HG02973 (cell line): ENCODE data around the gene RSF1.

Source experiments
- ATAC-seq: cut with Tn5 transposase; IDR thresholded peaks from one replicate; pipeline ENCODE4 v1.9.1; 2021; ENCODE audit warnings: moderate library complexity; ENCODE audit not compliant: unreplicated experiment

Gene RSF1

GRCh38 chr11:77814848-77815247 is 5.7 kb downstream of the RSF1 start:
- ATAC-seq, result no peak

GRCh38 chr11:77813256-77813655 is 7.3 kb downstream of the RSF1 start:
- ATAC-seq, result no peak

GRCh38 chr11:77806993-77807392 is 13.5 kb downstream of the RSF1 start:
- ATAC-seq, result no peak

- no peak for ATAC-seq
These were observed 14.1 kb downstream of the RSF1 start for GRCh38 chr11:77806415-77806814.

- ATAC-seq, result no peak
These were observed 19.0 kb downstream of the RSF1 start for GRCh38 chr11:77801477-77801876.

DNA sequence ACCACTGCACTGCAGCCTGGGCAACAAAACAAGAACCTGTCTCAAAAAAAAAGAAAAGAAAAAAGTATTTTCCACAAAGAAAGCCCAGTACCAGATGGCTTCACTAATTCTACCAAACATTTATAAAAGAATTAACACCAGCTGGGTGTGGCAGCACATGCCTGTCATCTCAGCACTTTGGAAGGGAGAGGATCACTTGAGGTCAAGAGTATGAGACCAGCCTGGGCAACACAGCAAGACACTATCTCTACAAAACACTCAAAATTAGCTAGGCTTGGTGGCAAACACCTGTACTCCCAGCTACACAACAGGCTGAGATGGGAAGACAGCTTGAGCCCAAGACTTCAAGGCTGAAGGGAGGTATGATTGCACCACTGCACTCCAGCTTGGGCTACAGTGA is 20.1 kb downstream of the RSF1 start:
- no peak for ATAC-seq

- no peak for ATAC-seq
These were observed 21.2 kb downstream of the RSF1 start for GRCh38 chr11:77799338-77799737.

GRCh38 chr11:77793972-77794371 is 26.6 kb downstream of the RSF1 start:
- ATAC-seq, result no peak

- ATAC-seq, result no peak
These were observed 29.2 kb downstream of the RSF1 start for GRCh38 chr11:77791301-77791700.

DNA sequence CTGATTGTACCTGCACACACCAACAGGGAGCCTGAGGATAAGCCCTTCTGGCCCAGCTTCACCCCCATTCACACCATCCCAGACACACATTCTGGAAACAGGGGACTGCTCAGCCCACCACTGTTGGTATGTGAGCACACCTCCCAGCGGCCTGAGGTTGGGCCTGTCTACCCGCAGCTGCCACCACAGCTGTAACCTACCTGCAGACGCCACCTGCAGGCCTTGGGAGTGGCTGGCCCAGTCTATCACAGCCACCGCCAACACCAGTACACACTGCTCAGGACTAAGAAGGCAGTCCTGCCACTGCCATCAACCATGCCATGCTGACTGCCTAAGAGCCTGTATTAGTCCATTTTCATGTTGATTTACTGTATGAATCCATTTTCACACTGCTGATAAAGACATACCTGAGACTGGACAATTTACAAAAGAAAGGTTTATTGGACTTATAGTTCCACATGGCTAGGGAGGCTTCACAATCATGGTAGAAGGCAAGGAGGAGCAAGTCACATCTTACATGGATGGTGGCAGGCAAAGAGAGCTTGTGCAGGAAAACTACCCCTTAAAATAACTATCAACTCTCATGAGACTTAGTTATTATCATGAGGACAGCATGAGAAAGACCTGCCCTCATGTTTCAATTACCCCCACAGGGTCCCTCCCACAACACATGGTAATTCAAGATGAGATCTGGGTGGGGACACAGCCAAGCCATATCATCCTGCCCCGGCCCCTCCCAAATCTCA is 30.6 kb downstream of the RSF1 start:
- ATAC-seq, result no peak

DNA sequence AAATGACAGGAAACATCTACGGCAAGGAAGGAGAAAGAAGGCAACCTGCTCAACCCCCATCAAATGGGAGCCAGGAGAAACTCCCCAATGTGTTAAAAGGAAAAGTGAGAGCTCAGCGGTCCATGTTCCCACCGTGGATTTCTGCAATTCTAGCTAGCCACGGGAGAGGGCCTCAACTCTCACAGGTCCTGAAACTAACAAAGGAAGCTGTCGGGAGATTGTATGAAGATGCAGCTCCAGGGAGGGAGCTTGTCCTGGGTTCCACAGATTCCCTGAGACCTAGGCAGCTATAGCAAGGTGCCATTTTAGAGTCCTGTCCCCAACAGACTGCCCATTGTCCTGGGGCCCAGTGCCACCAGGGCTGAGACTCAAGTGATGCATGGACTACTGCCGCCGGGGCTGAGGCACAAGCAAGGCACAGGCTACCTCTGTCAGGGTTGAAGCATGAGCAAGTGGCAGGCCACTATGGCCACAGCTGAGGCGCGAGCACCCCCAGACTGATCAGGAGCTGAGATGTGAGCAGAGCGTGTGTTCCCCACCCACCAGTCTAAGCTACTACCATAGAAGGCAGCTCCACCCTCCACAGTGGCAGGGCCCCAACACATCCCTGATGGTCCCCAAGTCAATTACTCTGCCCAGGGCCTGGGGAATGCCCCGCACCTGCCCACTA is 31.3 kb downstream of the RSF1 start:
- ATAC-seq, result no peak

DNA sequence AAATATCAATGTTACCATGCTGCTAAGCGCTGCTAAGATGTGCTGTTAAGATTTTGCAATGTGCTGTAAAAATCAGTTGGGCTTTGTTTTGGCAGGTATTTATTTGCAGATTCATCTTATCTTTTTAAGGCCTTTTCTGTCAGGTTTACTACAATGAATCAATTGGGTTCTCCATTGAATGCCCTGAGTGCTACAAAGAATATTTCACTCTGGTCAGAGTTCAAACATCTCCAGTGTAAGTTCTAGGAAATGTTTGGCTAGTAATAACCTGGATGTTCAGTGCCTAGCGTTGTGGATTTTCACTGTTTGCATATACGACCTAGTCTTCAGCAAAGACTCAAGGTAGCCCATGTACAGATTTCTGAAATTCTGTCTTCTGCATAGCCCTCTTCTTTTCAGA is 36.0 kb downstream of the RSF1 start:
- no peak for ATAC-seq

DNA sequence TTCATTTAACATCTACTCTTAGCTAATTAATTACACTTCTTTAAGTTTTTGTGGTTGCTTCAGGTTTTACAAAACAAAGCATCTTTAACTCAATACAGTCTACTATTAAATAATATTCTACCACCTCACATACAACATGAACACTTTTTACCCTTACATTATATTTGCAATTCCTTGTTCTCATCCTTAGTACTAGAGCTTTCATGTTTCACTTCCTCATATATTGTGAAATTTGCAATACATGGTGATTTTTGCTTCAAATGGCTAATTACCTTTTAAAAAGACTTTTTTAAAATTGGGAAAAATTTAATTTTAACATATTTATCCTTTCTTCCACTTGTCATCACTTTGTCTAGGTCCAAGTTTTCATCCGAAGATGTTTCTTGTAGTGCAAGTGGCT is 37.5 kb downstream of the RSF1 start:
- ATAC-seq, result no peak

DNA sequence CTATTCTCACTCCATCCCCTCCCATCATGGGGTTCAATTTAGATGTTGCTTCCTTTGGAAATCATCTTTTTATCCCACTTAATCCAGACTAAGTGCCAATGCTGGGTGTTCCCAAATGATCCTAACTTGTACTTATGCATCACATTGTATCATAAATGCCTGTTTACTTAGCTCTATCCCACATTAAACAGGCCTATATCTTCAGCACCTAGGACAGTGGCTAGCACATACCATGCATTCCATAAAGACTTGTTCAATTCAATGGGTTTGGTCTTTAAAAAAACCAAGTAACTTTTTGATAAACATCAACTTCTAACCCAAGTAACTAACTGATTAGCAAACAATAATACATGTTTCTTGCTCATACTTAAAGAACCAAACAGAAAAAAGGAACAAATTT is 40.6 kb downstream of the RSF1 start:
- ATAC-seq, result no peak

GRCh38 chr11:77778549-77778948 is 42.0 kb downstream of the RSF1 start:
- ATAC-seq, result no peak

- ATAC-seq, result no peak
These were observed 42.4 kb downstream of the RSF1 start for GRCh38 chr11:77778118-77778517.

GRCh38 chr11:77776455-77776854 is 44.1 kb downstream of the RSF1 start:
- no peak for ATAC-seq

- no peak for ATAC-seq
These were observed 44.6 kb downstream of the RSF1 start for GRCh38 chr11:77775936-77776335.

DNA sequence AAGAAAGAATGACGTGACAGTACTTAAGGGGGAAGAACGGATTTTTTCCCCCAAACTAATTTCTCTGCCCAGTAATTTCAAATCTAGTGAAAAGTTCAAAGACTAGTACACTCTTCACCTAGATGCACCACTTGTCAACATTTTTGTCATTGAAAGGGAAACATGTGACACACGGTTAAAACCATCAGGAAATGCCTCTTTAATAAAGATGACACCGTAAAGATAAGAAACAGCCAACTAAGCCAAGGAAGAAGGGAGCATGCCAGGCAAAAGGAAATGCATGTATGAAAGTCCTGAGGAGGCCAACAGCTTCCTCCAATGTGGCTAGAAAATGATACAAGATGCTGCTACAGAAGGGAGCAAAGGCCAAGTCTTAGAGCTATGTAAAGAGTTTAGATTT is 49.4 kb downstream of the RSF1 start:
- ATAC-seq, result no peak

DNA sequence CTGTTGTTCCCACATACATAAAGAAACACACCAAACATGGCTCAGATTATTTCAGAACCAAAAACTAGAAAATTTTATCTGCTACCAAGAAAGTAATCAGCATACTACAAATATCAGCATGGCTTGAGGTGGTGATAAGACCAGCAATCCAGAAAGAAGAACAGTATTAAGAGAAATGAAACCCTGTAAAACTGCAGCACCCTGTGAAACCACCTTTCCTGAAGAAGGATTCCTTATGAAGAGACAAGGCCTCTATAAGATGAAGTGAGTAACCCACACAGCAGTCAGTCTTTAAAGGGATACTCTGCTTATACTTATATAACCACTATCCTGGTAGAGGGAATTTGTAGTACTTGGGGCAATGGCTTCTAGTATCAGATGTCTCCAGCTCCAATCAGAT is 49.9 kb downstream of the RSF1 start:
- ATAC-seq, result no peak

- ATAC-seq, result no peak
These were observed 58.1 kb downstream of the RSF1 start for GRCh38 chr11:77762426-77762825.

DNA sequence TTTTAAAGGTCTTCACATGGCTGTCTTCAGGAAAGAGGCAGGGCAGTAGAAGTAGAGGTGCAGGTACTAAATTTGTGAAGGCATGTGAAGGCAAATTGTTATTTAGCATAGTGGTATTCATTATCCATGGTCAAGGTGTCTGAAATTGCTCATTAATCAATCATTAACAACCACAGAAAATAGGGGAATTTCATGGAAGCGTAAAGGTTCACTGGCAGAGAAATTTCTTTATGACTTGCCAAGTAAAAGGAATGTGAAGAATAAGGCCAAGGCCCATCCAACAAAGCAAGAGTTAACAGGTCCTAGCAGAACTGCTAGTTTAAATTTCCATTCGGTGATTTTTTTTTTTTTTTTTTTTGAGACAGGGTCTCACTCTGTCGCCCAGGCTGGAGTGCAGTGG is 59.0 kb downstream of the RSF1 start:
- ATAC-seq, result no peak

GRCh38 chr11:77758331-77758730 is 62.2 kb downstream of the RSF1 start:
- ATAC-seq, result no peak
